Endothelial cell of umbilical vein (primary cell): ENCODE measurements around the gene RBM20. TPM values are rescaled to one million over a fixed set of nuclear protein-coding genes. Genes with fewer than 3 reads are reported as not detected.

Experiments
- BruUV-seq: library from RNA; stranded (reverse); fragments of 400-500 nt; replicated peaks from 2 replicates; lab custom pipeline; 2021; lab: Mats Ljungman, UMichigan
- CTCF ChIA-PET: fragments of 300-600, 350-600 bp; sonication (Branson Sonifier 250); formaldehyde crosslinking; loops from one replicate; lab custom pipeline; 2021; ENCODE audit warnings: antibody characterized with exemption, inconsistent platforms; lab: Charles Lee
- POLR2A ChIA-PET: fragments of 300-600, 350-600 bp; sonication (Branson Sonifier 250); formaldehyde crosslinking; loops from one replicate; lab custom pipeline; 2021; ENCODE audit warnings: antibody characterized with exemption, inconsistent platforms; lab: Charles Lee
- DNase-seq: peaks from one replicate; pipeline ENCODE4 v3.0.0-alpha.2; 2011; ENCODE audit warnings: low read depth, low spot score
- FAIRE-seq: peaks from 2 replicates; lab custom pipeline; 2011; peaks lifted over from hg19 to GRCh38; lab: Jason Lieb, UNC
- H2AFZ ChIP-seq: 2 replicates; pipeline ENCODE4 v1.6.0; 2012; ENCODE audit warnings: low read depth, low read length, control low read depth, inconsistent platforms
- H3K27ac ChIP-seq: 2 replicates; pipeline ENCODE4 v1.5.1; 2011; ENCODE audit warnings: low read depth, mild to moderate bottlenecking, control low read depth, low read length, moderate library complexity; ENCODE audit not compliant: insufficient read depth
- H3K27me3 ChIP-seq, 2 experiments: 2 replicates each; pipeline versions ENCODE4 v1.6.0 to v1.6.1; 2011; ENCODE audit warnings: low read length in 2 of 2, mixed read lengths in 1 of 2; ENCODE audit not compliant: control insufficient read depth in 2 of 2, insufficient read depth in 2 of 2
- H3K36me3 ChIP-seq, 2 experiments: 2 replicates in 1 of 2; 3 replicates in 1 of 2; pipeline ENCODE4 v1.5.1; 2011; ENCODE audit warnings: low read length in 2 of 2, mild to moderate bottlenecking in 1 of 2, moderate library complexity in 1 of 2; ENCODE audit not compliant: control insufficient read depth in 2 of 2, insufficient read depth in 2 of 2; ENCODE audit errors: extremely low read depth in 1 of 2
- H3K4me1 ChIP-seq: 3 replicates; pipeline ENCODE4 v1.5.1; 2011; ENCODE audit warnings: mild to moderate bottlenecking, low read length; ENCODE audit not compliant: control insufficient read depth, insufficient read depth; ENCODE audit errors: extremely low read depth
- H3K4me2 ChIP-seq: 2 replicates; pipeline ENCODE4 v1.6.1; 2011; ENCODE audit warnings: low read length, control low read depth, mixed read lengths; ENCODE audit not compliant: insufficient read depth
- H3K4me3 ChIP-seq, 3 experiments: fragments of 200-600 bp in 1 of 3; sonication (generic), shearing (Covaris generic) in 1 of 3; replicated peaks in 1 of 3; 2 replicates each; pipeline ENCODE4 v1.5.1; 2011 to 2016; ENCODE audit warnings: control low read depth in 3 of 3, low read length in 3 of 3, mild to moderate bottlenecking in 2 of 3, inconsistent platforms in 1 of 3, low read depth in 1 of 3, moderate library complexity in 1 of 3; ENCODE audit not compliant: insufficient read depth in 1 of 3
- H3K79me2 ChIP-seq: 2 replicates; pipeline ENCODE4 v1.6.0; 2012; ENCODE audit warnings: low read length, inconsistent platforms; ENCODE audit not compliant: control insufficient read depth, insufficient read depth
- H3K9ac ChIP-seq: replicated peaks from 2 replicates; pipeline ENCODE3; 2011; ENCODE audit warnings: low read length, control low read depth; ENCODE audit not compliant: insufficient read depth; ENCODE audit errors: extremely low read depth
- H3K9me1 ChIP-seq: replicated peaks from 3 replicates; pipeline ENCODE4 v1.6.0; 2011; ENCODE audit warnings: mild to moderate bottlenecking, low read length; ENCODE audit not compliant: control insufficient read depth, insufficient read depth; ENCODE audit errors: extremely low read depth
- H3K9me3 ChIP-seq: replicated peaks from 2 replicates; pipeline ENCODE4 v1.5.1; 2012; ENCODE audit warnings: low read length, inconsistent platforms; ENCODE audit not compliant: control insufficient read depth, insufficient read depth
- H4K20me1 ChIP-seq: replicated peaks from 2 replicates; pipeline ENCODE3; 2011; ENCODE audit warnings: mild to moderate bottlenecking, low read length; ENCODE audit not compliant: control insufficient read depth, insufficient read depth; ENCODE audit errors: extremely low read depth
- CTCF ChIP-seq, 2 donors: IDR thresholded peaks; 1 replicate in 1 of 2; 2 replicates in 1 of 2; pipeline ENCODE4 v1.5.1; 2011; ENCODE audit warnings: low read length in 2 of 2, mild to moderate bottlenecking in 2 of 2, moderate library complexity in 2 of 2, control low read depth in 1 of 2, inconsistent platforms in 1 of 2, low read depth in 1 of 2; ENCODE audit not compliant: insufficient read depth in 1 of 2; ENCODE audit errors: extremely low read depth in 1 of 2
- EZH2 ChIP-seq: IDR thresholded peaks from 2 replicates; pipeline ENCODE4 v1.6.1; 2012; ENCODE audit warnings: borderline replicate concordance, low read depth, mild to moderate bottlenecking, moderate library complexity, low read length, inconsistent platforms; ENCODE audit not compliant: severe bottlenecking
- FOS ChIP-seq: IDR thresholded peaks from 2 replicates; pipeline ENCODE4 v1.6.1; 2011; ENCODE audit warnings: mild to moderate bottlenecking, low read length, moderate library complexity, borderline replicate concordance; ENCODE audit not compliant: insufficient read depth
- GATA2 ChIP-seq: IDR thresholded peaks from 2 replicates; pipeline ENCODE4 v1.7.0; 2011; ENCODE audit warnings: low read depth, mild to moderate bottlenecking, moderate library complexity, mixed read lengths, low read length; ENCODE audit not compliant: insufficient read length, insufficient read depth
- JUN ChIP-seq: IDR thresholded peaks from 2 replicates; pipeline ENCODE4 v1.6.1; 2011; ENCODE audit warnings: borderline replicate concordance, low read depth; ENCODE audit not compliant: insufficient read length, insufficient read depth
- MAX ChIP-seq: IDR thresholded peaks from 2 replicates; pipeline ENCODE4 v1.6.1; 2011; ENCODE audit not compliant: insufficient read depth, insufficient read length
- MYC ChIP-seq: IDR thresholded peaks from one replicate; pipeline ENCODE4 v1.6.1; 2011; ENCODE audit warnings: mild to moderate bottlenecking, low read depth, low read length
- POLR2A ChIP-seq: IDR thresholded peaks from 2 replicates; pipeline ENCODE4 v1.6.1; 2012; ENCODE audit warnings: low read depth, mild to moderate bottlenecking, control low read depth, low read length
- POLR2AphosphoS5 ChIP-seq: IDR thresholded peaks from 2 replicates; pipeline ENCODE4 v1.6.1; 2012; ENCODE audit warnings: low read depth, mild to moderate bottlenecking, control low read depth, low read length, moderate library complexity; ENCODE audit not compliant: insufficient read depth
- dilution Hi-C: fragments of 300-500 bp; cut with MboI; formaldehyde crosslinking; loops from one replicate; pipeline ENCODE4 v1.15.0; 2019; ENCODE audit warnings: low sequenced_read_pairs; ENCODE audit not compliant: extremely low pct_ligation_motif_present
- intact Hi-C: fragments of 100-400 bp; cut with micrococcal nuclease; formaldehyde crosslinking; loops from one replicate; pipeline ENCODE4 v1.10.0; 2022
- polyA plus RNA-seq, 4 experiments: library from polyadenylated mRNA; depleted of rRNA in 3 of 4; stranded (reverse) in 3 of 4; unstranded in 1 of 4; fragments of >200 nt; gene quantifications; 2 replicates each; pipeline versions ENCODE4 v1.2.1 to v1.2.3, GENCODE V29; 2011 to 2012; ENCODE audit warnings: missing spikeins in 1 of 4
- total RNA-seq: library from RNA; stranded (reverse); gene quantifications from 2 replicates; pipeline ENCODE4 v1.2.3, GENCODE V29; 2021

RBM20 gene
- total and polyA plus RNA-seq, 2 donors (not counting 3 experiments of a cell fraction or from before 2014, with no cell fraction given): 0.04 TPM; not detected in 1

GRCh38 chr10:110777661-110778060 lies 133.5 kb downstream of the RBM20 start:
- Histone ChIP-seq H3K4me2 (no peak overlapping the region), H3K36me3 (no peaks in the 10 kb centered on the region), H3K9ac (no peak overlapping the region), H3K9me3 (no peaks in the 10 kb centered on the region), H3K79me2 (no peaks in the 10 kb centered on the region), H3K27me3 (peaks cover 0 to 8% of the 10 kb centered on the region in 2 experiments), H2AFZ (no peak overlapping the region), H4K20me1 (no peaks in the 10 kb centered on the region), H3K4me1 (peaks cover 6% of the 10 kb centered on the region), H3K4me3 (no peak overlapping the region), H3K27ac (no peak overlapping the region), H3K9me1 (no peaks in the 10 kb centered on the region)
- ChIA-PET POLR2A (no interaction called here), CTCF (interaction anchor here (0.5 to 1.3 kb wide), 2 partner anchors 19 to 57 kb away, joined by 3 to 5 read pairs; no protein-coding TSS in a partner anchor)
- no peak for TF ChIP-seq POLR2A
- TF ChIP-seq JUN: no peak
- FAIRE-seq: no peak
- no TSS peak for BruUV-seq
- no peak for DNase-seq
- intact Hi-C loops (loop anchor here (5.0 kb wide), 1 partner anchor 85 kb away; no protein-coding TSS in a partner anchor), dilution Hi-C loops (no loop called here)

GRCh38 chr10:110778211-110778610 lies 134.1 kb downstream of the RBM20 start:
- H3K4me1 ChIP-seq: peaks cover 6% of the 10 kb centered on the region
- BruUV-seq: no TSS peak
- no peak overlapping the region for H3K27ac ChIP-seq
- no peaks in the 10 kb centered on the region for H3K36me3 ChIP-seq
- FAIRE-seq: no peak
- H3K27me3 ChIP-seq: peaks cover 0 to 8% of the 10 kb centered on the region in 2 experiments
- DNase-seq: no peak
- no peak overlapping the region for H3K4me2 ChIP-seq
- H3K9me3 ChIP-seq: no peaks in the 10 kb centered on the region
- no peak overlapping the region for H3K4me3 ChIP-seq
- dilution Hi-C loops (no loop called here), intact Hi-C loops (loop anchor here (5.0 kb wide), 1 partner anchor 84 kb away; no protein-coding TSS in a partner anchor)
- H3K9me1 ChIP-seq: no peaks in the 10 kb centered on the region
- H2AFZ ChIP-seq: no peak overlapping the region
- H3K79me2 ChIP-seq: no peaks in the 10 kb centered on the region
- POLR2A ChIA-PET: no interaction called here
- TF ChIP-seq MAX (no peak), POLR2AphosphoS5 (no peak), MYC (no peak), GATA2 (no peak), EZH2 (no peak), JUN (no peak), POLR2A (no peak), FOS (no peak), CTCF (IDR thresholded peaks at IDR 0.05; ENCODE audit: extremely low read depth in 1 of 2, insufficient read depth in 1 of 2, low read depth in 1 of 2, low read length in 2 of 2) (no peak)
- H3K9ac ChIP-seq: no peak overlapping the region
- no peaks in the 10 kb centered on the region for H4K20me1 ChIP-seq
- CTCF ChIA-PET: interaction anchor here (0.5 to 1.3 kb wide), 2 partner anchors 19 to 57 kb away, joined by 3 to 5 read pairs; no protein-coding TSS in a partner anchor
